Psoas muscle (tissue), 8 donors: ENCODE results near the gene TACR3. TPM values are rescaled to one million over a fixed set of nuclear protein-coding genes. Genes with fewer than 3 reads are reported as not detected.
"Not testable (repeated sequence)": the region's sequence is repeated elsewhere in the genome, so short reads cannot be mapped to it uniquely, and the experiment has no call there.

Experiments used
- ATAC-seq, 4 donors: fragments of 200-7000 bp; cut with Tn5 transposase; one replicate each; pipeline ENCODE4 v1.9.1; 2020; ENCODE audit warnings: moderate library complexity in 3 of 4, mild to moderate bottlenecking in 2 of 4
- DNase-seq, 2 donors: peaks; one replicate each; pipeline ENCODE4 v3.0.0-alpha.2; 2020
- H3K27ac ChIP-seq: fragments of 200-600 bp; one replicate; pipeline ENCODE4 v1.8.0; 2022
- H3K27me3 ChIP-seq, 3 donors: fragments of 200-600 bp in 1 of 3; one replicate each; pipeline versions ENCODE4 v1.6.1 to v1.8.0; 2013 to 2022; ENCODE audit warnings: low read length in 2 of 3, mild to moderate bottlenecking in 2 of 3, moderate library complexity in 1 of 3; ENCODE audit not compliant: insufficient read depth in 3 of 3
- H3K36me3 ChIP-seq, 2 donors: fragments of 200-600 bp in 1 of 2; one replicate each; pipeline versions ENCODE4 v1.6.1 to v1.8.0; 2013 to 2022; ENCODE audit warnings: low read depth in 1 of 2, mild to moderate bottlenecking in 1 of 2, moderate library complexity in 1 of 2; ENCODE audit not compliant: insufficient read depth in 1 of 2
- H3K4me1 ChIP-seq: fragments of 200-600 bp; one replicate; pipeline ENCODE4 v1.8.0; 2022
- H3K4me3 ChIP-seq: fragments of 200-600 bp; one replicate; pipeline ENCODE4 v1.8.0; 2022; ENCODE audit warnings: mild to moderate bottlenecking
- H3K9me3 ChIP-seq: fragments of 200-600 bp; one replicate; pipeline ENCODE4 v1.8.0; 2022
- CTCF ChIP-seq: fragments of 200-600 bp; IDR thresholded peaks from one replicate; pipeline ENCODE4 v1.8.0; 2022; ENCODE audit warnings: antibody characterized with exemption
- WGBS, 3 donors: extraction: QIAGEN DNeasy Blood & Tissue Kit; methylation state at CpG; one replicate each; pipeline versions ENCODE4 v1.1.6 to v1.1.7; 2013; 5-methylcytosine and 5-hydroxymethylcytosine counted together
- intact Hi-C, 2 donors: fragments of 100-400 bp; cut with DNase I; formaldehyde crosslinking; loops; one replicate each; pipeline versions ENCODE4 v1.11.0 to v1.14.2; 2022
- polyA plus RNA-seq, 3 donors: library from polyadenylated mRNA; stranded (reverse); fragments of 200-250 nt; gene quantifications; one replicate each; pipeline ENCODE4 v1.2.3, GENCODE V29; 2013
- total RNA-seq, 4 donors: library from RNA; stranded (reverse); fragmentation: NEBNext Ultra II Directional in 2 of 4; extraction: Animal tissue kit (Norgen Biotek cat#: 25700) in 2 of 4; gene quantifications; one replicate each; pipeline versions ENCODE4 v1.2.1 to v1.2.4, GENCODE V29; 2021 to 2023
- donor health status: healthy with polysubstance abuse.
- donor health status: DM: no; HTN: no; CAD: no; lungs with moderate emphysema.
- donor health status: Bipolar disorder and iron deficiency.
- donor health status: healthy.
- donor health status: DM: yes; HTN: yes; CAD: no.
- donor health status: DM: no; HTN: no; CAD: no.
- donor health status: DM: no; HTN: no; CAD: no.
- donor health status: DM: yes; HTN: yes; CAD: no.

TACR3 gene
- total and polyA plus RNA-seq, 7 donors: 0.01 to 0.11 (median 0.06) TPM; not detected in 1

GRCh38 chr4:103692615-103693014 lies 27.2 kb downstream of the TACR3 start:
- no peak overlapping the region for H3K27ac ChIP-seq
- no peaks in the 10 kb centered on the region for H3K4me1 ChIP-seq
- intact Hi-C loops: no loop called here
- ATAC-seq: no peak
- no peaks in the 10 kb centered on the region for H3K27me3 ChIP-seq
- no peaks in the 10 kb centered on the region for H3K36me3 ChIP-seq
- no peak for DNase-seq
- no peaks in the 10 kb centered on the region for H3K9me3 ChIP-seq
- no peak for TF ChIP-seq CTCF
- no peak overlapping the region for H3K4me3 ChIP-seq

- H3K9me3 ChIP-seq: peaks cover 4% of the 10 kb centered on the region
- DNase-seq (no peak), ATAC-seq (no peak)
- H3K36me3 ChIP-seq: no peaks in the 10 kb centered on the region
- H3K27me3 ChIP-seq: no peaks in the 10 kb centered on the region
- H3K27ac ChIP-seq: no peak overlapping the region
- intact Hi-C loops: no loop called here
- WGBS, 3 donors: 83 to 90% (median 85%) methylated on average over 2 of the region's 2 CpGs
- H3K4me3 ChIP-seq: no peak overlapping the region
- no peaks in the 10 kb centered on the region for H3K4me1 ChIP-seq
- no peak for TF ChIP-seq CTCF
Measured at GRCh38 chr4:103673983-103674382, 45.8 kb downstream of the TACR3 start.

GRCh38 chr4:103666764-103667163 lies 53.0 kb downstream of the TACR3 start:
- ATAC-seq: not testable (repeated sequence)

GRCh38 chr4:103664436-103665075 lies 55.2 kb downstream of the TACR3 start:
- 18 to 29% (median 23%) methylated on average over 2 of the region's 2 CpGs for WGBS, 3 donors
- H3K27me3 ChIP-seq: no peaks in the 10 kb centered on the region
- H3K4me3 ChIP-seq: no peak overlapping the region
- H3K36me3 ChIP-seq: no peaks in the 10 kb centered on the region
- H3K27ac ChIP-seq: no peak overlapping the region
- intact Hi-C loops: no loop called here
- DNase-seq (no peak), ATAC-seq (no peak)
- H3K9me3 ChIP-seq: no peaks in the 10 kb centered on the region
- TF ChIP-seq CTCF: no peak
- H3K4me1 ChIP-seq: no peaks in the 10 kb centered on the region

More at GRCh38 chr4:103666764-103667163, 53.0 kb downstream of the TACR3 start:
- H3K27ac ChIP-seq, H3K27me3 ChIP-seq, H3K36me3 ChIP-seq, H3K9me3 ChIP-seq, DNase-seq, H3K4me3 ChIP-seq, H3K4me1 ChIP-seq, intact Hi-C loops: not testable (repeated sequence)

- TF ChIP-seq CTCF: no peak
- no peaks in the 10 kb centered on the region for H3K27me3 ChIP-seq
- no peak overlapping the region for H3K4me3 ChIP-seq
- intact Hi-C loops: no loop called here
- H3K9me3 ChIP-seq: no peaks in the 10 kb centered on the region
- ATAC-seq (no peak), DNase-seq (no peak)
- H3K36me3 ChIP-seq: no peaks in the 10 kb centered on the region
- H3K4me1 ChIP-seq: no peaks in the 10 kb centered on the region
- no peak overlapping the region for H3K27ac ChIP-seq
Measured at GRCh38 chr4:103648541-103648940, 71.2 kb downstream of the TACR3 start.
